ENCODE results near the gene SAE1. TPM values are rescaled to one million over a fixed set of nuclear protein-coding genes. Genes with fewer than 3 reads are reported as not detected.

The SAE1 gene
- total RNA-seq, 3 donors from 2014 or later, result 44.6 to 61.4 (median 55.7) TPM

- Histone ChIP-seq H3K4me1 (no peaks in the 10 kb centered on the region), H3K4me3 (no peak overlapping the region), H3K36me3 (no peaks in the 10 kb centered on the region), H3K27me3 (no peaks in the 10 kb centered on the region), H3K27ac (no peak overlapping the region), H3K9me3 (no peaks in the 10 kb centered on the region)
- no peak for TF ChIP-seq POLR2A (IDR thresholded peaks at IDR 0.05)
- TF ChIP-seq, protein P1, sequence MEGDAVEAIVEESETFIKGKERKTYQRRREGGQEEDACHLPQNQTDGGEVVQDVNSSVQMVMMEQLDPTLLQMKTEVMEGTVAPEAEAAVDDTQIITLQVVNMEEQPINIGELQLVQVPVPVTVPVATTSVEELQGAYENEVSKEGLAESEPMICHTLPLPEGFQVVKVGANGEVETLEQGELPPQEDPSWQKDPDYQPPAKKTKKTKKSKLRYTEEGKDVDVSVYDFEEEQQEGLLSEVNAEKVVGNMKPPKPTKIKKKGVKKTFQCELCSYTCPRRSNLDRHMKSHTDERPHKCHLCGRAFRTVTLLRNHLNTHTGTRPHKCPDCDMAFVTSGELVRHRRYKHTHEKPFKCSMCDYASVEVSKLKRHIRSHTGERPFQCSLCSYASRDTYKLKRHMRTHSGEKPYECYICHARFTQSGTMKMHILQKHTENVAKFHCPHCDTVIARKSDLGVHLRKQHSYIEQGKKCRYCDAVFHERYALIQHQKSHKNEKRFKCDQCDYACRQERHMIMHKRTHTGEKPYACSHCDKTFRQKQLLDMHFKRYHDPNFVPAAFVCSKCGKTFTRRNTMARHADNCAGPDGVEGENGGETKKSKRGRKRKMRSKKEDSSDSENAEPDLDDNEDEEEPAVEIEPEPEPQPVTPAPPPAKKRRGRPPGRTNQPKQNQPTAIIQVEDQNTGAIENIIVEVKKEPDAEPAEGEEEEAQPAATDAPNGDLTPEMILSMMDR (IDR thresholded peaks at IDR 0.05), result no peak
- TF ChIP-seq POLR2AphosphoS5 (IDR thresholded peaks at IDR 0.05), result no peak
- no peak for DNase-seq (ENCODE audit: low spot score in 2 of 2)
- intact Hi-C loops (cut with DNase I; ENCODE audit: low total_unique reads), result no loop called here
Observed at GRCh38 chr19:47122359-47123335, 8.0 kb upstream of the SAE1 start.

DNA sequence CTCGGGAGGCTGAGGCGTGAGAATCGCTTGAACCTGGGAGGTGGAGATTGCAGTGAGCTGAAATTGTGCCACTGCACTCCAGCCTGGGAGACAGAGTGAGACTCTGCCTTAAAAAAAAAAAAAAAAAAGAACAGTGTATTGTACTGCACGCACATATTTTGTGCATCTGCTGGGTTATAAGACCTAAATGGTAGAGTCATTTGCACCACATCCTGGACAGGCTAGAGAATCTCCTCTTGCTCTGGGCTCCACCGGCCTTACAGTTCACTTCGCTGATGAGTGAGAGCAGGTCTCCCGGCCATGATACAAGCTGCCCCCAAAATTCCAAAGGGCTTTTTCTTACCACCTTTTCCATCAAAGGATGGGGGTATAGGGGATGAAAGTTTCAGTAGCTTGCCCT lies 7.2 kb upstream of the SAE1 start:
- no peaks in the 10 kb centered on the region for H3K27me3 ChIP-seq
- no peak overlapping the region for H3K4me3 ChIP-seq
- no peaks in the 10 kb centered on the region for H3K9me3 ChIP-seq
- no peak for DNase-seq (ENCODE audit: low spot score in 2 of 2)
- H3K27ac ChIP-seq, result no peak overlapping the region
- intact Hi-C loops (cut with DNase I; ENCODE audit: low total_unique reads), result no loop called here
- TF ChIP-seq, protein P1 (IDR thresholded peaks at IDR 0.05), result no peak
- no peak for TF ChIP-seq POLR2A (IDR thresholded peaks at IDR 0.05)
- no peak for TF ChIP-seq POLR2AphosphoS5 (IDR thresholded peaks at IDR 0.05)
- no peaks in the 10 kb centered on the region for H3K36me3 ChIP-seq
- no peaks in the 10 kb centered on the region for H3K4me1 ChIP-seq

DNA sequence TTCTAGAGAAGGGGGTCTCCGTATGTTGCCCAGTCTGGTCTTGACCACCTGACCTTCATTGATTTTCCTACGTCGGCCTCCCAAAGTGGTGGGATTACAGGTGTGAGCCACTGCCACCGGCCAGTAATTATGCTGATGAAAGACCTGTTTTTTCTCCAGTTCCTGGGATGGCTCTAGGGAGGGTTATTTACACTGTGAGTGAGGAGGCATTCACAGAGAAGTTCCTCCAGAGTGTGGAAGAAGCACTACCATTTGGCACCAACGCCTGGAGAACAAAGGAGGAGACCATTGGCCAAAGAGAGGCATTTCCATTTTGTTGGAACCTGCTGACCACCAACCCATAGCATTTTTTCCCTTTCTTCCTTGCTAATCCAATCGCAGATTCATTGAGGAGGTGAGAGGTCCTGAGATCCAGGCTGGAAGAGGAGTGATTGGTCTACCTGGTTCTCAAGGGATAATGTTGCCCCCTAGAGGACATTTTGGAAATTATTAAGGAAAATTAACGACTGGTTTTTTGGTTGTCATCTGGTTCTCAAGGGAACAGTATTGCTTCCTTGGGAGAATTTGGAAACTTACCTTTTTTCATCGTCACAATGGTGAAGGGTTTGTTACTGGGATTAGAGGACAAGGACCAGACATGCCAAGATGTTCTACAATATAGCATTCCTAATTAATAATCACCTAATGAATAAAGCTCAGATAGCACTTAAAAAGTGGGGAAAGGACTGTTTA lies 5.5 kb upstream of the SAE1 start:
- no peaks in the 10 kb centered on the region for H3K9me3 ChIP-seq
- DNase-seq (ENCODE audit: low spot score in 2 of 2), result no peak
- H3K36me3 ChIP-seq, result no peaks in the 10 kb centered on the region
- TF ChIP-seq POLR2AphosphoS5 (IDR thresholded peaks at IDR 0.05) (peak in 1 of 3 donors; percentile 38), POLR2A (IDR thresholded peaks at IDR 0.05) (no peak)
- TF ChIP-seq, protein P1 (IDR thresholded peaks at IDR 0.05), result peak; percentile 87 to 93 (median 89)
- intact Hi-C loops (cut with DNase I; ENCODE audit: low total_unique reads), result no loop called here
- no peak overlapping the region for H3K27ac ChIP-seq
- no peak overlapping the region for H3K4me3 ChIP-seq
- no peaks in the 10 kb centered on the region for H3K4me1 ChIP-seq
- H3K27me3 ChIP-seq, result no peaks in the 10 kb centered on the region

DNA sequence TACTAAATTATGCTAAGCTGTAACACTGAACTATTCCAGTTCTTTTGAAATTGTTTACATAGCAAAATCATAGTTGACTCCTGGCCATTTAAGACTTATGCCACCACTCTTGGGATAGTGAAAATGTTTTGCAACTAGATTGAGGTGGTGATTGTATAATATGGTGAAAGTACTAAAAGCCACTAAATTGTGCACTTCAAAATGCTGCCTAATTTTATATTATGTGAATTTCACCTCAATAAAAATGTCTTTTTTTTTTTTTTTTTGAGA lies 5.0 kb upstream of the SAE1 start:
- Histone ChIP-seq H3K9me3 (no peaks in the 10 kb centered on the region), H3K27ac (no peak overlapping the region), H3K36me3 (no peaks in the 10 kb centered on the region), H3K27me3 (no peaks in the 10 kb centered on the region), H3K4me1 (no peaks in the 10 kb centered on the region), H3K4me3 (no peak overlapping the region)
- no peak for DNase-seq (ENCODE audit: low spot score in 2 of 2)
- intact Hi-C loops (cut with DNase I; ENCODE audit: low total_unique reads), result no loop called here
- no peak for TF ChIP-seq POLR2AphosphoS5 (IDR thresholded peaks at IDR 0.05)
- TF ChIP-seq, protein P1 (IDR thresholded peaks at IDR 0.05), result no peak
- TF ChIP-seq POLR2A (IDR thresholded peaks at IDR 0.05), result no peak

DNA sequence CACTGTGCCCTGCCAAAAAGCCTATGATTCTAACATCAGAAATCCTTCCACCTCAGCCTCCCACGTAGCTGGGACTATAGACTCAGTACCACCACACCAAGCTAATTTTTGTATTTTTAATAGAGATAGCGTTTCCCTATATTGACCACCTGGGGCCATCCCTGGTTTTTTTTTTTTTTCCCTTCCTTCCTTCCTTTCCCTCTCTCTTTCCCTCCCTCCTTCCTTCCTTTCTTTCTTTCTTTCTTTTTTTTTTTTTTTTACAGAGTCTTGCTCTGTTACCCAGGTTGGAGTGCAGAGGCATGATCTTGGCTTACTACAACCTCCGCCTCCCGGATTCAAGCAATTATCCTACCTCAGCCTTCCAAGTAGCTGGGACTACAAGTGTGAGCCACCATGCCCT lies 1.1 kb upstream of the SAE1 start:
- no peak overlapping the region for H3K4me3 ChIP-seq
- DNase-seq (ENCODE audit: low spot score in 2 of 2), result no peak
- H3K27me3 ChIP-seq, result no peaks in the 10 kb centered on the region
- no peaks in the 10 kb centered on the region for H3K36me3 ChIP-seq
- intact Hi-C loops (cut with DNase I; ENCODE audit: low total_unique reads), result no loop called here
- no peaks in the 10 kb centered on the region for H3K9me3 ChIP-seq
- TF ChIP-seq POLR2AphosphoS5 (IDR thresholded peaks at IDR 0.05), result no peak
- TF ChIP-seq, protein P1 (IDR thresholded peaks at IDR 0.05), result no peak
- no peak for TF ChIP-seq POLR2A (IDR thresholded peaks at IDR 0.05)
- H3K4me1 ChIP-seq, result peaks cover 0 to 3% of the 10 kb centered on the region in 2 donors
- H3K27ac ChIP-seq, result no peak overlapping the region

All from breast epithelium (tissue), 4 donors.